Bronchial epithelial cell (primary cell): Measurements from ENCODE around the gene ITM2C. TPM values are rescaled to one million over a fixed set of nuclear protein-coding genes. Genes with fewer than 3 reads are reported as not detected.

ENCODE experiments used
- total RNA-seq: library from RNA; depleted of rRNA; stranded (reverse); fragments of >200 nt; gene quantifications from 2 replicates; pipeline ENCODE4 v1.2.1, GENCODE V29; 2014

Gene ITM2C
- total RNA-seq, 1 donor from 2014 or later = 20.3 TPM

Other genes starting within 250 kb of the ITM2C start
- 75.3 and 87.4 TPM in 2 replicates for gene CAB39, start 152.1 kb upstream of the ITM2C start, total RNA-seq
- gene GPR55, start 60.3 kb downstream of the ITM2C start, total RNA-seq = not detected in 2 replicates
- not detected in 2 replicates for gene SPATA3, start 131.2 kb downstream of the ITM2C start, total RNA-seq
- under 0.01 TPM in 1 of 2 replicates, not detected in the other for gene C2orf72, start 172.6 kb downstream of the ITM2C start, total RNA-seq
- gene PSMD1, start 191.9 kb downstream of the ITM2C start, total RNA-seq = 69.5 and 111 TPM in 2 replicates